HG03139 (cell line): Measurements from ENCODE around the gene SIT1.
A peak's percentile ranks its signal among the peaks of the same experiment; 100 is the strongest.

Source experiments
- ATAC-seq: cut with Tn5 transposase; IDR thresholded peaks from one replicate; pipeline ENCODE4 v1.9.1; 2021; ENCODE audit not compliant: unreplicated experiment

SIT1 gene

DNA sequence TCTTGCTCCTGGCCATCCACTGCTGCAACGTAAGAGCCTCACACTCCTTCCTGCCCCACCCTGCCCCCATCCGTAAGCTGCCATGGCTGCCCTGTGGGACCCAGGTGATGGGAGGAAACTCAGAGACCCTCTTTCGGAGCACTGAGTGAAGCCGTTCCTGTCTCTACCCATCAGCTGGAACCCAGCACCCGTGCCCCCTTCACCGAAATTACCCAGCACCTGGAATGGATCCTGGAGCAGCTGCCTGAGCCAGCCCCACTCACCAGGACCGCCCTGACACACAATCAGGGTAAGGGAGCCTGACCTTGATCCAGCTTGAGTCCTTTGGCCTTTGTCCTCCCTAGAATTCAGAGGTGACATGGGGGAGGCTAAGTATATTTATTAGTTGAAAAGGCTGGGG, 42.5 kb downstream of the SIT1 start:
- no peak for ATAC-seq

DNA sequence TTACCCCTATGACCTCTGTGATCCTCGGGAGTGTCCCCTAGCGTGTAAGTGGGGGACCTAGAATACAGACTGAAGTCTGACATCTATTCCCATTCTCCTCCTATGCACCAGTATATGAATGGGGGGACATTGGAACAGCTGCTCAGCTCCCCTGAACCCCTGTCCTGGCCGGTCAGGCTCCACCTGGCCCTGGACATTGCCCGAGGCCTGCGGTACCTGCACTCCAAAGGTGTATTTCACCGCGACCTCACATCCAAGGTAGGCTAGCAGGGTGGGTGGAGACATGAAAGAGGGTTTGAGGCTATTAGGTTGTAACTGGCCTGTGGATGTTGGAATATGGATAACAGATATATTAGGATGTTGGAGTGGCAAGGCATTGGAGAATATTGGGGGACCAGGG, 44.0 kb downstream of the SIT1 start:
- no peak for ATAC-seq

- ATAC-seq = no peak
Measured at GRCh38 chr9:35606138-35606504, 44.6 kb downstream of the SIT1 start.

DNA sequence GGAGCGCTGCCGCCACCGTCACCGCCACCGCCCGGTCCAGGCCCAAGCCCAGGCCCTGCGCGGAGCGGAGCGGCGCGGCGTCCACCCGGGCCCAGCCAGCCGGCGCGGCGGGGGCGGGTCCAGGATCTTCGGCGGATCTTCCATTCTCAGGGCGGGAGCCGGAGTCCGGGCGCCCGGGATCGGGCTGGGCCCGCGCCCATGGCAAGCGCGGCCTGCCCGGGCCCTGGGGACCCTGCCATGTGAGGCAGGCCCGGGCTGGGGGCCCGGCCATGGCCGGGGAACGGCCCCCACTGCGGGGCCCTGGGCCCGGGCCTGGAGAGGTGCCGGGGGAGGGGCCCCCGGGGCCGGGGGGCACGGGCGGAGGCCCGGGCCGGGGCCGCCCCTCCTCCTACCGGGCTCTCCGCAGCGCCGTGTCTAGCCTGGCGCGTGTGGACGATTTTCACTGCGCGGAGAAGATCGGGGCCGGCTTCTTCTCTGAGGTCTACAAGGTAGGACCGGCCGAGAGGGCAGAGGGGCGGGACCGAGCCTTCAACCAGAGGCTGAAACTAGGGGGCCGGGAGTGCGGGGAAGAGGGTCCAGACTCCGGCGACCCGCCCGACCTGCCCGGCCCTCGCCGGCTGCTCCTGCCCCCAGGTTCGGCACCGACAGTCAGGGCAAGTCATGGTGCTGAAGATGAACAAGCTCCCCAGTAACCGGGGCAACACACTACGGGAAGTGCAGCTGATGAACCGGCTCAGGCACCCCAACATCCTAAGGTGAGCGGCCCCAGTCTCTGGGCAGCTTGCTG, 45.2 kb downstream of the SIT1 start:
- ATAC-seq = peak; percentile 1

DNA sequence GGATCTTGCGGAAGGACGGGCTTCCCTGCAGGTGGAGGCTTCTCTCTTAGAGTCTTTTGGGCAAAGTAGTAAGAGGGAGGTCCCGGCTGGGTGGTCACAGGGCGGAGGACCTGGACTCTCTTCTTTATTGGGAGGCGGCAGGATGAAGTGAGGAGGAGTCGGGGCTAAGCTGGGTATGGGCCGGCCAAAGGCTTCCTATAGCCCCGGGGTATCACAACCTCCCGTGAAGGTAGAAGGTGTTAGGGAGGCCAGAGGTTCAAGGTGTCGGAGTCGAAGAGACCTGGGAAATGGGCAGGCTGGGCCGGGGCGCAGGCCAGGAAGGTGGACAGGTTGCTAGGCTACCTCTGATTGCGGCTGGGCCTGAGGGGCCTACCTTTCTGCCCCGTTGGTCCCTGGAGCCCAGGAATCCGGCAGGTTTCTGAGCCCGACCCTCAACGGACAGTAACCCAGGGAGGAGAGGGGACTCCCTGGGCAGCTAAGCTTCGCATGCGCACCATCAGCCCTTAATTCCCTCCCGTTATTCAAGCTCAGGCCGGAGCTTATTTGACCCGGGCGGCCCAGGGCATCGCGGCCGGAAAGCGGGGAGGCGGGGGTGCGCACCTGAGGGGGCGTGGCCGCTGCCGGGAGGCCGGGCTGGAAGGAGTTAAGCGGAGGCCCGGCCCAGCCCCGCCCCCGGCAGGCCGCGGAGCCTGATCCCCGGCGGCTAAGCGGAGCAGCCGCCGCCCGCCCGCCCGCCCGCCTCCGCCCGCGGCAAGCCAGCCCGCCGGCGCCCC, 46.0 kb downstream of the SIT1 start, which contains the start of gene TESK1:
Gene TESK1 (plus strand): TSS at position 685 of the 773 bp plus-strand sequence. CDS start 358 bp downstream, outside the sequence.
- ATAC-seq = peak; percentile 38

- peak; percentile 81 for ATAC-seq
Measured at GRCh38 chr9:35603986-35604577, 46.6 kb downstream of the SIT1 start.

GRCh38 chr9:35603506-35603985, 47.2 kb downstream of the SIT1 start:
- ATAC-seq = no peak

DNA sequence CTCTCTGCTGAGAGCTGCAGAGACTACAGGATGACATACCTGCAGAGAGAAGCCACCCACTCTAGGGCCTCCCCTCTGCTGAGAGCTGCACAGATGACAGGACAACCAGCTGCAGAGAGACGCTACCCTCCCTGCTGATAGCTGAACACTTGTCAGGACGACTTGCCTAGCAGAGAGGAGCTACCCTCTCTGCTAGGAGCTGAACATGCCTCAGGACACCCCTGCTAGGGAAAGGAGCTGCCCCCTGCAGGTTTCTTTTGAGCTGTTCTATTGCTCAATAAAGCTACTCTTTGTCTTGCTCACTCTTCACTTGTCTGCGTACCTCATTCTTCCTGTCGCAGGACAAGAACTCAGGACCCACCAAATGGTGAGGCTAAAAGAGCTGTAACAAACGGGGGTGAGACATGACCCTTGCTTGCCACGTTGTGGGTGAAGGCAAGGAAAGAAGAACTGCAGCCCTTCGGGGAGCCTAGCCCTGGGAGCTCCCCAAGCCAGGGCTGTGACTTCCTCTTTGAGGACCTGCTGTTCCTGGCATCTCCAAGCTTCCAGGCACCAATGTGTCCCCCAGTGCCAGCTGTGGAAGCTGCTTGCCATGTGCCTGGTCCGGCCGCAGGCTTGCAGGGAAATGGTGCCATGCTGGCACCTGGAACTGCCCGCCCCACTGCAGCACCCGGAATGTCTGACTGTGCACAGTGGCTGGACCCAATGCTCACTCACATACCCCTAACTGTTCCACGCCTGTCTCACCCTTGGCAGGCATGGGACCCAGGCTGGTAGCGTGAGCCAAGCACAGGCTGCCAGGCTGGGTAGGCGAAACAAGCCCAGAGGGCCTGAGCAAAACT, 50.7 kb downstream of the SIT1 start:
- ATAC-seq = no peak
